ENCODE data around the gene UBAP1L. TPM values are rescaled to one million over a fixed set of nuclear protein-coding genes. Genes with fewer than 3 reads are reported as not detected.

Gene UBAP1L
- polyA plus RNA-seq, 1 donor, result 4.9 TPM

GRCh38 chr15:65067645-65068402 lies 47.2 kb downstream of the UBAP1L start, which contains the start of gene RASL12:
Gene RASL12 (minus strand): TSS chr15:65067991. CDS start chr15:65067835, 156 bp downstream.
- Histone ChIP-seq H3K27ac (ENCODE audit: low read length) (no peak within 1 kb of the TSS), H3K9me3 (ENCODE audit: control insufficient read depth, low read depth, low read length) (no peaks in the 10 kb centered on the region), H3K4me3 (ENCODE audit: low read length) (peak within 1 kb of the TSS; percentile 26), H3K4me1 (ENCODE audit: control insufficient read depth, insufficient read depth, low read length) (peaks cover 4% of the 10 kb centered on the region), H3K36me3 (ENCODE audit: control insufficient read depth, insufficient read depth, low read length) (no peaks in the 10 kb centered on the region), H3K27me3 (ENCODE audit: control insufficient read depth, insufficient read depth, low read length) (peaks cover 18% of the 10 kb centered on the region)
- no peak for DNase-seq
- no CpG with 5 or more reads among the region's 66 CpGs for WGBS (ENCODE audit: insufficient coverage, low lambda C conversion rate)

GRCh38 chr15:65067317-65067644 lies 47.7 kb downstream of the UBAP1L start:
- Histone ChIP-seq H3K27me3 (ENCODE audit: control insufficient read depth, insufficient read depth, low read length) (peaks cover 18% of the 10 kb centered on the region), H3K4me1 (ENCODE audit: control insufficient read depth, insufficient read depth, low read length) (peaks cover 4% of the 10 kb centered on the region), H3K36me3 (ENCODE audit: control insufficient read depth, insufficient read depth, low read length) (no peaks in the 10 kb centered on the region), H3K9me3 (ENCODE audit: control insufficient read depth, low read depth, low read length) (no peaks in the 10 kb centered on the region), H3K27ac (ENCODE audit: low read length) (no peak overlapping the region), H3K4me3 (ENCODE audit: low read length) (peak overlapping the region; percentile 26)
- WGBS (ENCODE audit: insufficient coverage, low lambda C conversion rate), result 29% methylated on average over 1 of the region's 8 CpGs
- no peak for DNase-seq

- Histone ChIP-seq H3K27ac (ENCODE audit: low read length) (no peak overlapping the region), H3K36me3 (ENCODE audit: control insufficient read depth, insufficient read depth, low read length) (no peaks in the 10 kb centered on the region), H3K4me3 (ENCODE audit: low read length) (peak overlapping the region; percentile 26), H3K4me1 (ENCODE audit: control insufficient read depth, insufficient read depth, low read length) (peaks cover 4% of the 10 kb centered on the region), H3K9me3 (ENCODE audit: control insufficient read depth, low read depth, low read length) (no peaks in the 10 kb centered on the region), H3K27me3 (ENCODE audit: control insufficient read depth, insufficient read depth, low read length) (peaks cover 18% of the 10 kb centered on the region)
- WGBS (ENCODE audit: insufficient coverage, low lambda C conversion rate), result no CpG with 5 or more reads among the region's 9 CpGs
- no peak for DNase-seq
These were observed 48.2 kb downstream of the UBAP1L start for GRCh38 chr15:65066635-65067316.

- Histone ChIP-seq H3K36me3 (ENCODE audit: control insufficient read depth, insufficient read depth, low read length) (no peaks in the 10 kb centered on the region), H3K4me3 (ENCODE audit: low read length) (no peak overlapping the region), H3K27ac (ENCODE audit: low read length) (no peak overlapping the region), H3K27me3 (ENCODE audit: control insufficient read depth, insufficient read depth, low read length) (peaks cover 18% of the 10 kb centered on the region), H3K9me3 (ENCODE audit: control insufficient read depth, low read depth, low read length) (no peaks in the 10 kb centered on the region), H3K4me1 (ENCODE audit: control insufficient read depth, insufficient read depth, low read length) (peaks cover 4% of the 10 kb centered on the region)
- no peak for DNase-seq
- 90% methylated on average over 3 of the region's 3 CpGs for WGBS (ENCODE audit: insufficient coverage, low lambda C conversion rate)
These were observed 48.9 kb downstream of the UBAP1L start for GRCh38 chr15:65066001-65066634.

GRCh38 chr15:65062726-65063125 lies 52.3 kb downstream of the UBAP1L start:
- no peaks in the 10 kb centered on the region for H3K9me3 ChIP-seq (ENCODE audit: control insufficient read depth, low read depth, low read length)
- H3K4me1 ChIP-seq (ENCODE audit: control insufficient read depth, insufficient read depth, low read length), result peaks cover 10% of the 10 kb centered on the region
- no peak overlapping the region for H3K4me3 ChIP-seq (ENCODE audit: low read length)
- peaks cover 14% of the 10 kb centered on the region for H3K27me3 ChIP-seq (ENCODE audit: control insufficient read depth, insufficient read depth, low read length)
- DNase-seq, result no peak
- no CpG with 5 or more reads among the region's 5 CpGs for WGBS (ENCODE audit: insufficient coverage, low lambda C conversion rate)
- no peak overlapping the region for H3K27ac ChIP-seq (ENCODE audit: low read length)
- H3K36me3 ChIP-seq (ENCODE audit: control insufficient read depth, insufficient read depth, low read length), result no peaks in the 10 kb centered on the region

GRCh38 chr15:65062061-65062460 lies 52.9 kb downstream of the UBAP1L start:
- Histone ChIP-seq H3K27ac (ENCODE audit: low read length) (no peak overlapping the region), H3K36me3 (ENCODE audit: control insufficient read depth, insufficient read depth, low read length) (no peaks in the 10 kb centered on the region), H3K4me1 (ENCODE audit: control insufficient read depth, insufficient read depth, low read length) (peaks cover 11% of the 10 kb centered on the region), H3K4me3 (ENCODE audit: low read length) (no peak overlapping the region), H3K9me3 (ENCODE audit: control insufficient read depth, low read depth, low read length) (no peaks in the 10 kb centered on the region), H3K27me3 (ENCODE audit: control insufficient read depth, insufficient read depth, low read length) (peaks cover 8% of the 10 kb centered on the region)
- no peak for DNase-seq
- no CpG with 5 or more reads among the region's 5 CpGs for WGBS (ENCODE audit: insufficient coverage, low lambda C conversion rate)

- peaks cover 23% of the 10 kb centered on the region for H3K4me1 ChIP-seq (ENCODE audit: control insufficient read depth, insufficient read depth, low read length)
- H3K27ac ChIP-seq (ENCODE audit: low read length), result no peak overlapping the region
- DNase-seq, result no peak
- WGBS (ENCODE audit: insufficient coverage, low lambda C conversion rate), result no CpG with 5 or more reads among the region's 6 CpGs
- peaks cover 2% of the 10 kb centered on the region for H3K27me3 ChIP-seq (ENCODE audit: control insufficient read depth, insufficient read depth, low read length)
- H3K9me3 ChIP-seq (ENCODE audit: control insufficient read depth, low read depth, low read length), result no peaks in the 10 kb centered on the region
- H3K4me3 ChIP-seq (ENCODE audit: low read length), result no peak overlapping the region
- H3K36me3 ChIP-seq (ENCODE audit: control insufficient read depth, insufficient read depth, low read length), result no peaks in the 10 kb centered on the region
These were observed 54.2 kb downstream of the UBAP1L start for GRCh38 chr15:65060641-65061397.

- WGBS (ENCODE audit: insufficient coverage, low lambda C conversion rate), result no CpG with 5 or more reads among the region's 4 CpGs
- Histone ChIP-seq H3K4me1 (ENCODE audit: control insufficient read depth, insufficient read depth, low read length) (peaks cover 31% of the 10 kb centered on the region), H3K27ac (ENCODE audit: low read length) (no peak overlapping the region), H3K27me3 (ENCODE audit: control insufficient read depth, insufficient read depth, low read length) (no peaks in the 10 kb centered on the region), H3K36me3 (ENCODE audit: control insufficient read depth, insufficient read depth, low read length) (no peaks in the 10 kb centered on the region), H3K4me3 (ENCODE audit: low read length) (no peak overlapping the region), H3K9me3 (ENCODE audit: control insufficient read depth, low read depth, low read length) (no peaks in the 10 kb centered on the region)
- DNase-seq, result no peak
These were observed 54.9 kb downstream of the UBAP1L start for GRCh38 chr15:65059931-65060596.

- no CpG with 5 or more reads among the region's 3 CpGs for WGBS (ENCODE audit: insufficient coverage, low lambda C conversion rate)
- H3K4me3 ChIP-seq (ENCODE audit: low read length), result no peak overlapping the region
- H3K9me3 ChIP-seq (ENCODE audit: control insufficient read depth, low read depth, low read length), result no peaks in the 10 kb centered on the region
- H3K27ac ChIP-seq (ENCODE audit: low read length), result no peak overlapping the region
- H3K4me1 ChIP-seq (ENCODE audit: control insufficient read depth, insufficient read depth, low read length), result peaks cover 38% of the 10 kb centered on the region
- DNase-seq, result no peak
- H3K27me3 ChIP-seq (ENCODE audit: control insufficient read depth, insufficient read depth, low read length), result no peaks in the 10 kb centered on the region
- no peaks in the 10 kb centered on the region for H3K36me3 ChIP-seq (ENCODE audit: control insufficient read depth, insufficient read depth, low read length)
These were observed 55.6 kb downstream of the UBAP1L start for GRCh38 chr15:65059369-65059750.
